ENCODE data around the gene TEX48.

DNA sequence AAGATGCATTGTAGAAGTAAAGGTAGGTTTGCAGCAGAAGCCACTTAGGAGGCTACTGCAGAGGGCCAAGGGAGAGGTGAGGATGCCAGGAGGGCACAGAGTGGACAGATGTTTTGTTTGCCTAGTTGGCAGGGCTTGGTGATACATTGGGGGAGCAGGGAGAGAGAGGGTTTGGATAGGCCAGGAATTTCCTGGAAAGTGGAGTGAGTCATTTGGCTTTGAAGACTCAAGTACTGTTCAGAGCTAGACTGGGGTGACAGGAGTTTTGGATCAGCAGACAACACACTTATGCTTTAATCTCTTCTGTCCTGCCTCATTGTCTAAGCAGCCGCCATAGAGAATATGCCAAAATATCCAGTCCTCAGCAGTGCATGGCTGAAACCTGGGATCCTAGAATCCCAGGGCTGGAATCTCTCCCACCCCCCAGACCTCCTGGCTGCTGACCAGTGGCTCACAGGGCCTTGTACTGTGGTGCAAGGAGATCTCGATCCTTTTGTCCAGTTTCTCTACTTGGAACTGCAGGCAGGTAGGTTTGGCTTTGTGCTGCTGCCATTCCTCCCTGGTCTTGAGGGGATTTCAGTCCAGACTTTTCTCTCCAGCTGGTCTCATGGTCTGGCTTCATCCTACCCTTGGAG lies 59.9 kb downstream of the TEX48 start:
- TF ChIP-seq PREB (CRISPR knock-in tag; IDR thresholded peaks at IDR 0.05; ENCODE audit: borderline replicate concordance), result no peak
- TF ChIP-seq GABPB1 (CRISPR knock-in tag; IDR thresholded peaks at IDR 0.05), result no peak
- TF ChIP-seq, protein P1, sequence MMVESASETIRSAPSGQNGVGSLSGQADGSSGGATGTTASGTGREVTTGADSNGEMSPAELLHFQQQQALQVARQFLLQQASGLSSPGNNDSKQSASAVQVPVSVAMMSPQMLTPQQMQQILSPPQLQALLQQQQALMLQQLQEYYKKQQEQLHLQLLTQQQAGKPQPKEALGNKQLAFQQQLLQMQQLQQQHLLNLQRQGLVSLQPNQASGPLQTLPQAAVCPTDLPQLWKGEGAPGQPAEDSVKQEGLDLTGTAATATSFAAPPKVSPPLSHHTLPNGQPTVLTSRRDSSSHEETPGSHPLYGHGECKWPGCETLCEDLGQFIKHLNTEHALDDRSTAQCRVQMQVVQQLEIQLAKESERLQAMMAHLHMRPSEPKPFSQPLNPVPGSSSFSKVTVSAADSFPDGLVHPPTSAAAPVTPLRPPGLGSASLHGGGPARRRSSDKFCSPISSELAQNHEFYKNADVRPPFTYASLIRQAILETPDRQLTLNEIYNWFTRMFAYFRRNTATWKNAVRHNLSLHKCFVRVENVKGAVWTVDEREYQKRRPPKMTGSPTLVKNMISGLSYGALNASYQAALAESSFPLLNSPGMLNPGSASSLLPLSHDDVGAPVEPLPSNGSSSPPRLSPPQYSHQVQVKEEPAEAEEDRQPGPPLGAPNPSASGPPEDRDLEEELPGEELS (CRISPR knock-in tag; IDR thresholded peaks at IDR 0.05), result no peak
- TF ChIP-seq, protein P2, sequence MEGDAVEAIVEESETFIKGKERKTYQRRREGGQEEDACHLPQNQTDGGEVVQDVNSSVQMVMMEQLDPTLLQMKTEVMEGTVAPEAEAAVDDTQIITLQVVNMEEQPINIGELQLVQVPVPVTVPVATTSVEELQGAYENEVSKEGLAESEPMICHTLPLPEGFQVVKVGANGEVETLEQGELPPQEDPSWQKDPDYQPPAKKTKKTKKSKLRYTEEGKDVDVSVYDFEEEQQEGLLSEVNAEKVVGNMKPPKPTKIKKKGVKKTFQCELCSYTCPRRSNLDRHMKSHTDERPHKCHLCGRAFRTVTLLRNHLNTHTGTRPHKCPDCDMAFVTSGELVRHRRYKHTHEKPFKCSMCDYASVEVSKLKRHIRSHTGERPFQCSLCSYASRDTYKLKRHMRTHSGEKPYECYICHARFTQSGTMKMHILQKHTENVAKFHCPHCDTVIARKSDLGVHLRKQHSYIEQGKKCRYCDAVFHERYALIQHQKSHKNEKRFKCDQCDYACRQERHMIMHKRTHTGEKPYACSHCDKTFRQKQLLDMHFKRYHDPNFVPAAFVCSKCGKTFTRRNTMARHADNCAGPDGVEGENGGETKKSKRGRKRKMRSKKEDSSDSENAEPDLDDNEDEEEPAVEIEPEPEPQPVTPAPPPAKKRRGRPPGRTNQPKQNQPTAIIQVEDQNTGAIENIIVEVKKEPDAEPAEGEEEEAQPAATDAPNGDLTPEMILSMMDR (IDR thresholded peaks at IDR 0.05), result no peak
